Retinal pigment epithelial cell (primary cell): ENCODE measurements around the gene FES.

Experiments used
- DNase-seq: peaks from one replicate; pipeline ENCODE4 v3.0.0-alpha.2; 2010; ENCODE audit warnings: low read depth
- H3K4me3 ChIP-seq: 2 replicates; pipeline ENCODE4 v1.5.1; 2011; ENCODE audit warnings: mild to moderate bottlenecking, low read length, control low read depth, moderate library complexity
- CTCF ChIP-seq: conservative IDR thresholded peaks from 2 replicates; pipeline ENCODE4 v1.5.1; 2011; ENCODE audit warnings: low read depth, low read length, control low read depth, inconsistent platforms

Gene FES

DNA sequence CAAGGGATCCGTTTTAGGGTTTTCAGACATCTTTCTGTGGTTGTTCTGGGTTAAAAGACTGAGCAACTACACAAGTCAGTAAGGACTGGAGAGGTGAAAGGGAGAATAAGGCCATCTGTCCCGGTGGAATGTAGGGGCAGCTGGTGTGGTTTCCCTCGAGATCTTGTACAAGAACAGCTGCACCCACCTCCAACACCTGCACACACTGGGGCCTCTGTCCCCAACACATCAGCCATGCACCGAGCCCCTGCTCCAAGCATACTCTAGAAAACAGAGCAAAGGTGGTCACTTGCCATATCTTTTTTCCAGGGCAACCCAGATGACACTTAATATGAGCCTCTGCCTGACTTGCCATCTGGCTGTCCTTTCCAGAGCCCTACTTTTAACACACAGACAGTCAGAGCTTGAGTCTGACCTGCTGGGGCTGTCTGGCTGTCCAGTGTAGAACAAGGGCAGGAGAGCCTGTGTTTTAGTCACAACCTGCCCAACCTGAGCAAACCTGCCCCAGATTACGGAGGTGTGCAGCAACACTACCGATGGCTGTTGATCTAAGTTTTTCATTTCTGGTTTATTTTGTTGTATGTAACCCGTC, 31.0 kb downstream of the FES start:
- DNase-seq, result no peak
- H3K4me3 ChIP-seq, result no peak overlapping the region
- no peak for TF ChIP-seq CTCF

GRCh38 chr15:90915808-90916440, 31.6 kb downstream of the FES start:
- TF ChIP-seq CTCF, result no peak
- H3K4me3 ChIP-seq, result no peak overlapping the region
- no peak for DNase-seq

GRCh38 chr15:90916461-90916860, 32.2 kb downstream of the FES start:
- no peak overlapping the region for H3K4me3 ChIP-seq
- DNase-seq, result no peak
- no peak for TF ChIP-seq CTCF

GRCh38 chr15:90917569-90917968, 33.3 kb downstream of the FES start:
- no peak overlapping the region for H3K4me3 ChIP-seq
- DNase-seq, result no peak

GRCh38 chr15:90918034-90918788, 33.9 kb downstream of the FES start:
- no peak for TF ChIP-seq CTCF
- no peak overlapping the region for H3K4me3 ChIP-seq
- no peak for DNase-seq

More at GRCh38 chr15:90917569-90917968, 33.3 kb downstream of the FES start:
- TF ChIP-seq CTCF, result no peak

DNA sequence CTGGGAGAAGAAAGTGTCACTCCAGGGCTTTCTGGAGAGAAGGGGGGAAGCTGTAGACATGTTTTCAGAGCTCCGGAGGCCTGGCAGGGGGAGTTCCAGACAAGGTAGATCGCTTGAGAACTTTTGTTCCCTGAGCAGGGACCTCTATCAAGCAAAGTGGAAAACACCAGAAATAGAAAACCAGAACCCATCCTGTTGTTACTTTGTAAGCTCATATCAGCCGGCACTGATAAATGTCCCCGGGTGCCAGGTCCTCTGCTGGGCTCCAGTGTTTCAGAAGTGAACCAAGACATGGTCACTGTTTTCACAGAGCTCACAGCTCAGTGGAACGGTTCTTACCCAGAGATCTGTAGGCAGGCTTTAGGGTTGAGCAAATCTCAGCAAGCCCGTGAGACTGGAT, 34.5 kb downstream of the FES start:
- no peak for TF ChIP-seq CTCF
- no peak for DNase-seq
- H3K4me3 ChIP-seq, result no peak overlapping the region
